Measurements from ENCODE around the gene HDAC7. TPM values are rescaled to one million over a fixed set of nuclear protein-coding genes. Genes with fewer than 3 reads are reported as not detected.

HDAC7 gene
- total and polyA plus RNA-seq, 2 of the 13 experiments (the other 11 are each of a cell fraction or from before 2014, with no cell fraction given): 4.6 to 10.8 TPM

GRCh38 chr12:47864646-47865235 is 45.0 kb upstream of the HDAC7 start:
- BruUV-seq (replicated peaks): no TSS peak
- FAIRE-seq (no peak), DNase-seq (ENCODE audit: low spot score) (no peak), ATAC-seq (no peak; the same call in 2 of the 3 replicates)
- no peak overlapping the region for H3K4me2 ChIP-seq (ENCODE audit: low read depth, low read length)
- intact Hi-C loops (cut with micrococcal nuclease; ENCODE audit: unreplicated experiment): no loop called here
- H3K27ac ChIP-seq (ENCODE audit: extremely low read length, insufficient read depth, low read length): no peak overlapping the region
- H3K36me3 ChIP-seq (replicated peaks in 1 of 2; ENCODE audit: control insufficient read depth in 1 of 2, insufficient read depth in 2 of 2, low read length in 2 of 2): no peaks in the 10 kb centered on the region
- no peak overlapping the region for H2AFZ ChIP-seq (ENCODE audit: low read length)
- H3K4me3 ChIP-seq (replicated peaks in 1 of 3; ENCODE audit: insufficient read depth in 1 of 3, low read depth in 2 of 3, low read length in 3 of 3): no peak overlapping the region
- H3K27me3 ChIP-seq (ENCODE audit: control insufficient read depth in 1 of 2, insufficient read depth in 2 of 2, low read length in 2 of 2): no peaks in the 10 kb centered on the region
- in situ Hi-C loops (cut with HindIII; ENCODE audit: extremely low pct_ligation_motif_present, low pct_unique_long_range_greater_than_20kb): no loop called here
- no peaks in the 10 kb centered on the region for H4K20me1 ChIP-seq (ENCODE audit: insufficient read depth, low read length)
- TF ChIP-seq RORA (CRISPR knock-in tag; IDR thresholded peaks at IDR 0.05): no peak
- TF ChIP-seq NFKBIZ (CRISPR knock-in tag; IDR thresholded peaks at IDR 0.05): no peak
- TF ChIP-seq ZBTB38 (CRISPR knock-in tag; IDR thresholded peaks at IDR 0.05): 0 out of 2 replicates have a peak, but pooled peaks have one; percentile 23
- ChIA-PET POLR2A (no interaction called here), CTCF (ENCODE audit: low intra/inter-chr PET ratio, low total read pairs) (no interaction called here)
- H3K79me2 ChIP-seq (ENCODE audit: insufficient read depth, low read length): no peaks in the 10 kb centered on the region
- WGBS (ENCODE audit: low lambda C conversion rate): 61% methylated on average over 3 of the region's 14 CpGs
- H3K4me1 ChIP-seq (ENCODE audit: insufficient read depth, low read length): peaks cover 38% of the 10 kb centered on the region
- H3K9me3 ChIP-seq (ENCODE audit: low read length): no peaks in the 10 kb centered on the region
- no peak overlapping the region for H3K9ac ChIP-seq (ENCODE audit: insufficient read depth, low read depth, low read length)

GRCh38 chr12:47863985-47864384 is 44.3 kb upstream of the HDAC7 start:
- Histone ChIP-seq H3K4me3 (replicated peaks in 1 of 3; ENCODE audit: insufficient read depth in 1 of 3, low read depth in 2 of 3, low read length in 3 of 3) (peak overlapping the region in 1 of 3 experiments; percentile 5; a peak in 1 of 6 replicates), H3K27ac (ENCODE audit: extremely low read length, insufficient read depth, low read length) (peak overlapping the region; percentile 47), H3K9ac (ENCODE audit: insufficient read depth, low read depth, low read length) (no peak overlapping the region), H3K27me3 (ENCODE audit: control insufficient read depth in 1 of 2, insufficient read depth in 2 of 2, low read length in 2 of 2) (no peaks in the 10 kb centered on the region), H3K79me2 (ENCODE audit: insufficient read depth, low read length) (no peaks in the 10 kb centered on the region), H3K36me3 (replicated peaks in 1 of 2; ENCODE audit: control insufficient read depth in 1 of 2, insufficient read depth in 2 of 2, low read length in 2 of 2) (no peaks in the 10 kb centered on the region), H3K4me2 (ENCODE audit: low read depth, low read length) (peak overlapping the region; percentile 30; the same call in 1 of the 2 replicates), H4K20me1 (ENCODE audit: insufficient read depth, low read length) (no peaks in the 10 kb centered on the region), H2AFZ (ENCODE audit: low read length) (no peak overlapping the region), H3K4me1 (ENCODE audit: insufficient read depth, low read length) (peaks cover 38% of the 10 kb centered on the region), H3K9me3 (ENCODE audit: low read length) (no peaks in the 10 kb centered on the region)
- ATAC-seq (peak; percentile 78), FAIRE-seq (no peak), DNase-seq (ENCODE audit: low spot score) (peak; percentile 20)
- in situ Hi-C loops (cut with HindIII; ENCODE audit: extremely low pct_ligation_motif_present, low pct_unique_long_range_greater_than_20kb) (no loop called here), intact Hi-C loops (cut with micrococcal nuclease; ENCODE audit: unreplicated experiment) (no loop called here)
- BruUV-seq (replicated peaks): no TSS peak
- 67% methylated on average over 6 of the region's 6 CpGs for WGBS (ENCODE audit: low lambda C conversion rate)
- TF ChIP-seq HNF4A (CRISPR knock-in tag; IDR thresholded peaks at IDR 0.05): peak; percentile 39; the same call in 1 of the 2 replicates
- TF ChIP-seq ZSCAN22 (CRISPR knock-in tag; IDR thresholded peaks at IDR 0.05): no peak
- TF ChIP-seq MTERF4 (CRISPR knock-in tag; IDR thresholded peaks at IDR 0.05): no peak
- no peak for TF ChIP-seq THAP8 (CRISPR knock-in tag; IDR thresholded peaks at IDR 0.05; ENCODE audit: borderline replicate concordance)
- ChIA-PET POLR2A (interaction anchor here (1.2 kb wide), 1 partner anchor 12 kb away, joined by 3 read pairs; no protein-coding TSS in a partner anchor), CTCF (ENCODE audit: low intra/inter-chr PET ratio, low total read pairs) (no interaction called here)

Data from HepG2 (cell line).